ENCODE results near the gene WFDC6.
"Not testable (repeated sequence)": the region's sequence is repeated elsewhere in the genome, so short reads cannot be mapped to it uniquely, and the experiment has no call there.

The WFDC6 gene

DNA sequence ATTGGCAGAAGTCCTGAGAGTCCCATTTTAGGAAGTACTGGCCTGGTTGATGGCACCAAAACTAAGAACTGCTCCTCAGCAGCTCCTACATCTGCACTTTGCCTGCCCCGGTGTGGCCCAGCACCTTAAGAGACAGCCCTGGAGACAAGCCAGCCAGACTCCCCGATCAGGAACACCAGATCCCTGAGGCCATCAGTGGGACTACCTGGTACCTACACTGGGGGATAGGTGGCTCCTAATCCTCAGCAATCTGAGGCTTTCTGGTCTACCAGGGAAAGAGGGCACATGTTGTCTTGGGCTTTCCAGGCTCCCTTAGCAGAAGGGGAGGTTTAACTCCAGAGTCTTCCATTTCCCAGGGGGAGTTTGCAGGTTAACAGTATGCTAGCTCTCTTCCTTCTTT, at the start of gene WFDC6:
WFDC6 (minus strand) TSS at position 101 of the 400 bp plus-strand sequence; CDS start at position 26, 75 bp downstream.
- no peak for DNase-seq (ENCODE audit: low read depth in 2 of 2)

DNA sequence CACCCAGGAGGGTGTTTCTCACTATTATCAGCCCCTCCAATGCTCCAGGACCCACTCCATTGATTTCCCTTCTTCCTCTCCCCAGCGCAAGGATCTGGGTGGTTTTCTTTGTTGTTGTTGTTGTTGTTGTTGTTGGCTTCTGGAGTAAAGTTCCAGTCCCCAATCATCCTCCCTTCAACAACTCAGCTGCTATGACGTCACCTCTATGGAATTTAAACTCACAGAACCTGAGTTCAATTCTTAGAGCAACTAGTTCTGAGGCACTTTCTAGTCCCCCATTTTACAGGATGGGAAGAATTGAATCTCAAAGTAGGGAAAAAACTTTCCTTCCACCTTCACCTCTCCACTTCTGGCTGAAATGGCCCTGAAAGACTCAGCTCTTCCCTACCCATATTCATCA, 49.5 kb upstream of the WFDC6 start:
- DNase-seq (ENCODE audit: low read depth in 2 of 2) = no peak

- not testable (repeated sequence) for DNase-seq (ENCODE audit: low read depth in 2 of 2)
Observed at GRCh38 chr20:45585986-45586385, 46.7 kb upstream of the WFDC6 start.

DNA sequence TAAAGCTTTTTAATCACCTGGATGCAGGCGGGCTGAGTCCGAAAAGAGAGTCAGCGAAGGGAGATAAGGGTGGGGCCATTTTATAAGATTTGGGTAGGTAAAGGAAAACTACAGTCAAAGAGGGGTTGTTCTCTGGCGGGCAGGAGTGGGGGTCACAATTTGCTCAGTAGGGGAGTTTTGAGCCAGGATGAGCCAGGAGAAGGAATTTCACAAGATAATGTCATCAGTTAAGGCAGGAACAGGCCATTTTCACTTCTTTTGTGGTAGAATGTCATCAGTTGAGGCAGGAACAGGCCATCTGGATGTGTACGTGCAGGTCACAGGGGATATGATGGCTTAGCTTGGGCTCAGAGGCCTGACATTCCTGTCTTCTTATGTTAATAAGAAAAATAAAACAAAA, 45.0 kb upstream of the WFDC6 start:
- not testable (repeated sequence) for DNase-seq (ENCODE audit: low read depth in 2 of 2)

GRCh38 chr20:45583502-45583901, 44.2 kb upstream of the WFDC6 start:
- DNase-seq (ENCODE audit: low read depth in 2 of 2) = no peak

DNA sequence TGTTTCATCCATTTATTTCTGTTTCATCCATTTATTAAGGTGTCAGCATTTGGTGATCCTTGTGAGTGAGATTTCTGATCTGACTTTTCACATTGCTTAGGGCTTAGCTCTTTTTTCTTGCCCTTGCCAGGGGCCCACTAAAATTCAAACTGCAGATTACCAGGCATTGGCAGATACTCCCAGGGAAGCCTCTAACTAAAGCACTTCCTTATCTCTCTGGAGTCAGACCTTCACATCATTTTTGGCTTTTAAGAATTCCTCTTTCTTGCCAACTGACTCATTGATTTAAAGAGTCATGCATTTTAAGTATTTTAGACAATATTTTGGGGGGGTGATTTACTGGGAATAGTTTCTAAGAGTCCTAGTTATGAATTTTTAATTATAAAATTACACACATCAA, 42.4 kb upstream of the WFDC6 start:
- DNase-seq (ENCODE audit: low read depth in 2 of 2) = no peak

DNA sequence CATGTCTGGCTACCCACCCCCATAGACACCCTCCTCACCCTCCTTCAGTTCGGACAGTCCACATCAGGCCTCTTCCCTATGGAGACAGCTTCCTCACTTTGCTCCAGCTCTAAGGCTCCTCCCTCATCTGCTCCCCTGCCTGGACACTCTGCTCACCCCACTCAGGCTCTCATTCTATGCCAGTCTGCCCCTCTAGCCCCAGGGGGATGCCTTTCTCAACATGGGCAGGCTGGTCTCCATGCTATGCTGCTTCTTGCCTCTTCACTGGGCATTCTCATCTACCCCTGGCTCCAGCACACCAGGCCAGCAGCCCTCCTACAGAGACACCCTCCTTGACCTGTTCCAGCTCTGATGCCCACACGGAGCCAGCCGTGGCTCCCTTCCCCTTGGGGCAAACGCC, 39.9 kb upstream of the WFDC6 start, which contains the start of gene WFDC8:
WFDC8 (minus strand) TSS at position 101 of the 400 bp plus-strand sequence; CDS start at position 64, 37 bp downstream.
- DNase-seq (ENCODE audit: low read depth in 2 of 2) = no peak

DNA sequence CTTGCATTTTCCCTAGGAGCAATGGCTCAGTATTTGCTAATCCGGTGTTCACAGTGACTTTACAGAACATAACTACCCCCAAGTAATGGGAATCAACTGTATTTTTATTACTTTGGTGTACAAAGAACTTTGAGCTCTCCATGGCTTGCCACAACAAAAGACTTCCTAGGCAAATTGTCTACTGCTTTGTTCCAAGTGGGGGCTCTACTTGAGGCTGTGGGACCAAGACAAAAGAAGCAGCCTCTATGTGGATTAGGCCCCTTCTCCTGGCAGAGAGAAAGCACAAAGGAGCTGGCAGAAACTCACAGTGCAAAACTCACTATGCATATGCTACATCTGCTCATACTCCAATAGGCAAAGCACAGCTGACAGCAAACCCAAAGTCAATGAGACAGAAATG, 38.9 kb upstream of the WFDC6 start:
- no peak for DNase-seq (ENCODE audit: low read depth in 2 of 2)

DNA sequence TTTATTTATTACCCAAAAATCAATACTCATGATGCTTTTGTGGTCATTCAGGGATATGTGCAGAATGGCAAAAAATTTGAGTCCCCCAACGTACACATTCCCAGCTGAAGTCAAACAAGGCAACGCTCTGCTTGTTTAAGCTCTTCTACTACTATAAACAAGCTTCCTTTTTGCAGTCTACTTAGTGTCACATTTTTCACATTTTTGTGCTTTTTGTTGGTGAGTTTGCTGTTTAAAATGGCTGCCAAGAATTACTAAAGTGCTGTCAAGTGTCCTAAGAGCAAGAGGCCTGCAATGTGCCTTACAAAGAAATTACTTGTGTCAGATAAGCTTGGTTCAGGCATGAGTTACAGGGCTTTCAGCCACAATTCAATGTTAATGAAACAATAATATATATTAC, 37.7 kb upstream of the WFDC6 start:
- DNase-seq (ENCODE audit: low read depth in 2 of 2) = no peak

DNA sequence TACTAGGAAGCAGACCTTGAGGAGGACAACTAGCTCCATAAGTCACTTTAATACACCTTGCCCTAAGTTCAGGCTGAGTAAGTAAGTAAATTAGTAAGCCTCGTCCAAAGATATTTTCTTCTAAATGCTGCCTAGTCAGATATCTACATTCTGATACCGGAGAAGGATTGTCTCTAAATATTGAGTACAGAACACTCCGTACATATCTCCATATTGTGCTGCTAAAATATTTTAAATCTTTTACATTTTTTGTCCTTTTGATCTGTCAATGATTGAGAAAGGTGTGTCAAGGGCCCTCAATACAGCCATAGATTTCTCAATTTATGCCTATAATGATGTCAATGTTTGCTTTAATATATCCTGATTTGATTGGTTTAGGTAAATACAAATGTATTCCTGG, 36.6 kb upstream of the WFDC6 start:
- no peak for DNase-seq (ENCODE audit: low read depth in 2 of 2)

DNA sequence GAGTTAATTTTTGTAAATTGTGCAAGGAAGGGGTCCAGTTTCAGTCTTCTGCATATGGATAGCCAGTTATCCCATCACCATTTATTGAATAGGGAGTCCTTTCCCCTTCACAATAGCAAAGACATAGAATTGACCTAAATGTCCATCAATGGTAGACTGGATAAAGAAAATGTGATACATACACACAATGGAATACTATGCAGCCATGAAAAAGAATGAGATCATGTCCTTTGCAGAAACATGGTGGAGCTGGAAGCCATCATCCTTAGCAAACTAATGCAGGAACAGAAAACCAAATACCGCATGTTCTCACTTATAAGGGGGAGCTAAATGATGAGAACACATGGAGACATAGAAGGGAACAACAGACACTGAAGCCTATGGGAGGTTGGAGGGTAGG, 30.4 kb upstream of the WFDC6 start:
- not testable (repeated sequence) for DNase-seq (ENCODE audit: low read depth in 2 of 2)

DNA sequence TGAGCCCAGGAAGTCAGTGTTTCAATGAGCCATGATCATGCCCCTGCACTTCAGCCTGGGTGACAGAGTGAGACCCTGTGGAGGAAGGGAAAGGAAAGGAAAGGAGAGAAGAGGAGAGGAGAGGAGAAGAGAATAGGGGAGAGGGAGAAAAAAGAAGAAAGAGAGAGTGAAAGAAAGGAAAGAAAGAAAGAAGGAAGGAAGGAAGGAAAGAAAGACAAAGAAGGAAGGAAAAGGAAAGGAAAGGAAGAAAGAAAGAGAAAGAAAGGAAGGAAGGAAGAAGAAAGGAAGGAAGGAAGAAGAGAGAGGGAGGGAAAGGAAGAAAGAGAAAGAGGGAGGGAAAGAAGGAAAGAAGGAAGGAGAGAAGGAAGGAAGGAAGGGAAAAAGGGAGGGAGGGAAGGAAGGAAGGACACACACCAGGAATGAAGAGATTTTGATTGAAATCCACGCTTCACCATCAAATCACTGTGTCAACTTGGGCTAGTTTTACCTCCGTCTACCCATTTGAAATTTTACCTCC, 25.5 kb upstream of the WFDC6 start:
- DNase-seq (ENCODE audit: low read depth in 2 of 2) = no peak

GRCh38 chr20:45555198-45555597, 15.9 kb upstream of the WFDC6 start:
- no peak for DNase-seq (ENCODE audit: low read depth in 2 of 2)

GRCh38 chr20:45552456-45552855, 13.2 kb upstream of the WFDC6 start:
- DNase-seq (ENCODE audit: low read depth in 2 of 2) = no peak

GRCh38 chr20:45550765-45551164, 11.5 kb upstream of the WFDC6 start:
- no peak for DNase-seq (ENCODE audit: low read depth in 2 of 2)

- no peak for DNase-seq (ENCODE audit: low read depth in 2 of 2)
Observed at GRCh38 chr20:45548410-45548809, 9.1 kb upstream of the WFDC6 start.

DNA sequence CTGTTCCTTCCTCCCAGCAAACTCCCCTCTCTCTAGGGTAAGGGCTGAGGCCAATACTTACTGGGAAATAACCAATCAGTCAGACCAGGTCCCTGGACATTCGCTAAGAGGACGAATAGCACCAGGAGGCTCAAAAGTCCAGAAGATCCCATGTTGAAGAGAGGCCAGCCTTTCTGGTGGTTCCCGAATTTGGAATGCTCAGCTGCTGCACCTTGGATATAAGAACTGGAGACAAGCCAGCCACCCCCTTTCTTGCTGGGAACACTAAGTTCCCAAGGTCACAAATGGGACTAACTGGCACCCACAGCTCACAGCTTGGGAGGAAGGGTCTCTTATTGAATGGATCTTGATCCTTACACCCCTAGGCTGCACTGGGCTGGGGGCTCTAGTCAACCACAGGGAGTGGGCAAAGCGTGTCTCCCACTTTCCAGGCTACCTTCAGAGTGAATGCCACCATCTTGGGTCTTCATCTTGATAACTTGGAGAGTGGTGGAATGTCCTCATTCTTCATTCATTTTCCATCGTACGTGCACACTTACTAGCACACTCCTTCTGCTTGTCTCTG, 8.0 kb upstream of the WFDC6 start, which contains the start of gene EPPIN:
EPPIN (minus strand) TSS at position 196 of the 565 bp plus-strand sequence; CDS start at position 152, 44 bp downstream.
- no peak for DNase-seq (ENCODE audit: low read depth in 2 of 2)

GRCh38 chr20:45545754-45546453, 6.6 kb upstream of the WFDC6 start:
- DNase-seq (ENCODE audit: low read depth in 2 of 2) = peak; percentile 1 to 6

DNA sequence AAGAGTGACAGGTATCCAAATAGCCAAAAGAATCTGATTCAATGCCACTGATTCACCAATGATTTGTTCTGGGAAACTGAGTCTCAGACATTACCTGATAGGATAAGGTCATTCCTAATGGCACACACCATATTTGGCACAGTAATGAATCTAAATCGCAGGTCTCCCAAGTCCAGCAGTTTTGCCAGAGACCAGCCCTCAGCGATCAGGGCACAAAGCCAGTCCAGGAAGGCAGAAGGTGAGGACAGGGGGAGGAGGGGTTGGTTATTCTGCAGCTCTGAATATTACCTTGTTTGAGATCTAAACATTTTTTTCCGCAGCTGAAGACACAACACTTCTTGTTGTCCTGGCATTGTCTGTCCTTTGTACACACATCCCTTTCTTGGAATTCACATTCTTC, 6.1 kb upstream of the WFDC6 start:
- no peak for DNase-seq (ENCODE audit: low read depth in 2 of 2)

GRCh38 chr20:45538209-45538799, 978 bp downstream of the WFDC6 start:
- no peak for DNase-seq (ENCODE audit: low read depth in 2 of 2)

GRCh38 chr20:45527294-45527693, 12.0 kb downstream of the WFDC6 start:
- DNase-seq (ENCODE audit: low read depth in 2 of 2) = no peak

- no peak for DNase-seq (ENCODE audit: low read depth in 2 of 2)
Observed at GRCh38 chr20:45523821-45524220, 15.5 kb downstream of the WFDC6 start.

GRCh38 chr20:45518282-45518681, 21.0 kb downstream of the WFDC6 start:
- DNase-seq (ENCODE audit: low read depth in 2 of 2) = no peak
